Measurements from ENCODE around the gene TPSG1.
"Not testable (repeated sequence)": the region's sequence is repeated elsewhere in the genome, so short reads cannot be mapped to it uniquely, and the experiment has no call there.

The TPSG1 gene

DNA sequence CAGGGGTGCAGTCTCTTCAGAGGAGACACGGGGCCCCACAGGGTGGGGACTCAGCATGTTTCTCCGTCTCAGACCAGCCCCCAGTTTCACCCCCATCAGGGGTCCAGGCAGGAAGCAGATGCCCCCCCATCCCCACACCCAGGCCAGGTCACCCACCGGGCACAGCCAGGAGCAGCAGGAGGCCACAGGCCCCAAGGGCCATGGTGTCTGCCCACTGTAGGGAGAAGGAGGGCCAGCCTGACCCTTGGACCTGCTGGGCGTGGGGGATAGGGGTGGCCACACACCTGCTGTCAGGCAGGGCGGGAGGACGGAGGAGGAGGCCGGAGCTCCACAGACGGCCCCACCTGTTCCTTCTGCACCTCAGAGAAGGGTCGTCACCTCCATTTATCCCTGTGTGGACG lies at the start of gene TPSG1:
Gene TPSG1 (minus strand): TSS at position 218 of the 401 bp plus-strand sequence. CDS start 16 bp downstream, at position 202.
- DNase-seq (ENCODE audit: low read depth) = no peak
- no peak within 1 kb of the TSS for H3K4me3 ChIP-seq (ENCODE audit: low read length)
- TF ChIP-seq, protein P1, sequence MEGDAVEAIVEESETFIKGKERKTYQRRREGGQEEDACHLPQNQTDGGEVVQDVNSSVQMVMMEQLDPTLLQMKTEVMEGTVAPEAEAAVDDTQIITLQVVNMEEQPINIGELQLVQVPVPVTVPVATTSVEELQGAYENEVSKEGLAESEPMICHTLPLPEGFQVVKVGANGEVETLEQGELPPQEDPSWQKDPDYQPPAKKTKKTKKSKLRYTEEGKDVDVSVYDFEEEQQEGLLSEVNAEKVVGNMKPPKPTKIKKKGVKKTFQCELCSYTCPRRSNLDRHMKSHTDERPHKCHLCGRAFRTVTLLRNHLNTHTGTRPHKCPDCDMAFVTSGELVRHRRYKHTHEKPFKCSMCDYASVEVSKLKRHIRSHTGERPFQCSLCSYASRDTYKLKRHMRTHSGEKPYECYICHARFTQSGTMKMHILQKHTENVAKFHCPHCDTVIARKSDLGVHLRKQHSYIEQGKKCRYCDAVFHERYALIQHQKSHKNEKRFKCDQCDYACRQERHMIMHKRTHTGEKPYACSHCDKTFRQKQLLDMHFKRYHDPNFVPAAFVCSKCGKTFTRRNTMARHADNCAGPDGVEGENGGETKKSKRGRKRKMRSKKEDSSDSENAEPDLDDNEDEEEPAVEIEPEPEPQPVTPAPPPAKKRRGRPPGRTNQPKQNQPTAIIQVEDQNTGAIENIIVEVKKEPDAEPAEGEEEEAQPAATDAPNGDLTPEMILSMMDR (IDR thresholded peaks at IDR 0.05; ENCODE audit: insufficient read depth, low read depth, low read length, missing control alignments) = no peak

DNA sequence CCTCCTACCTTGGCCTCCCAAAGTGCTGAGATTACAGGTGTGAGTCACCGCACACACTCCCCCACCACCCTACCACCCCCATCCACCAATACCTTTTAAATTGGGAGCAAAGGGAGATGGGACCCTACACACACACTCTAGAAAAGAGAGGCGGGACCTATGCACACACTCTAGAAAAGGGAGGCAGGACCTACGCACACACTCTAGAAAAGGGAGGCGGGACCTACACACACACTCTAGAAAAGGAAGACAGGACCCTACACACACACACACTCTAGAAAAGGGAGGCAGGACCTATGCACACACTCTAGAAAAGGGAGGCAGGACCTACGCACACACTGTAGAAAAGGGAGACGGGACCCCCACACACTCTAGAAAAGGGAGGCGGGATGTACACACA lies 49.7 kb upstream of the TPSG1 start:
- TF ChIP-seq, protein P1 (IDR thresholded peaks at IDR 0.05; ENCODE audit: insufficient read depth, low read depth, low read length, missing control alignments) = no peak
- no peak for DNase-seq (ENCODE audit: low read depth)
- no peak overlapping the region for H3K4me3 ChIP-seq (ENCODE audit: low read length)

DNA sequence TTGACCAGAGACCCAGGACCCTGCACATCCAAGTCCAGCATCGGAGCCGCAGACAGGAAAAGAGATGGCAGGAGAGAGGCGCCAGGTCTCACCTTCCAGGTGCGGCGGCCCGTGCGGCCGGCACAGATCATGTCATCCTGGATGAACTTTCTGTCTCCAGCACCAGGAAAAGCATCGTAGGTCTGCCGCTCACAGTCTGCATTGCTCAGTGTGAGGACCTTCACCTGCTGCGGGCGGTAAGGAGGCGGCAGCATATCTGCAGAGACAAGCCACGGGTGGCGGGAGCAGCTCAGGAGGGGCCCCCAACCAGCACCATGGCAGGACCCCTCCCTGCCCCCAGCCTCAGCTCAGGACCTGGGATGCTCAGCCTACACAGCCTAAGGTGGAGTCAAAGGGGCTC lies 48.7 kb upstream of the TPSG1 start:
- TF ChIP-seq, protein P1 (IDR thresholded peaks at IDR 0.05; ENCODE audit: insufficient read depth, low read depth, low read length, missing control alignments) = no peak
- no peak overlapping the region for H3K4me3 ChIP-seq (ENCODE audit: low read length)
- no peak for DNase-seq (ENCODE audit: low read depth)

DNA sequence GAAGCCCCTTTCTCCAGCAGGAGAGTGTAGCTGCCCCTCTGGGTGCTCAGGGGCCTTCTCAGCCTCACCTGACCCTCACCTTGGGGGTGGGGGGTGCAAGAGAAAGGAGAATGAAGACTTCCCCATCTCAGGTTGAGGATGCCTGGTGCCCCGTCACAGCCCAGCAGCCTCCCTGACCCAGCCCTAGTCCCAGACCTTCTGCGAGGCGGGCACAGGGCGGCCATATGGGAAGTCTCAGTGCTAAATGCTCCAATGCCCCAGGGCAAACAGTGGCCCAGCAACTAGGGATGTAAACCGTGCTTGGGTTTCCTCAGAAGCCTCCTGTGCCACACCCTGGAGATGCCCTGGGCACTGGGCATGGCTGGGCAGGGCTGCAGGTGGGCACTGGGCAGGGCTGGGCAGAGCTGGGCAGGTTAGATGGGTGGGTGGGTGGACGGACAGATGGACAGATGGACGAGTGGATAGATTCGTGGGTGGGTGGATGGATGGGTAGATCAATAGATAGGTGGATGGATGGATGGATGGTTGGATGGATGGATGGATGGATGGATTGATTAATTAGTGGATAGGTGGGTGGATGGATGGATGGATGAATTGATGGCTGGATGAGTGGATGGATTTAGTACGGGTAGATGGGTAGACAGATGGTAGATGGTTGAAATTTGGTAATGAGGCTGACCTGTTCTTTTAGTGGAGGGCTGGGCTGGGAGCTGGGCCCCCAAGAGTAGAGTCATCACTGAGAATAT lies 47.6 kb upstream of the TPSG1 start:
- H3K4me3 ChIP-seq (ENCODE audit: low read length) = no peak overlapping the region
- DNase-seq (ENCODE audit: low read depth) = no peak
- TF ChIP-seq, protein P1 (IDR thresholded peaks at IDR 0.05; ENCODE audit: insufficient read depth, low read depth, low read length, missing control alignments) = no peak

DNA sequence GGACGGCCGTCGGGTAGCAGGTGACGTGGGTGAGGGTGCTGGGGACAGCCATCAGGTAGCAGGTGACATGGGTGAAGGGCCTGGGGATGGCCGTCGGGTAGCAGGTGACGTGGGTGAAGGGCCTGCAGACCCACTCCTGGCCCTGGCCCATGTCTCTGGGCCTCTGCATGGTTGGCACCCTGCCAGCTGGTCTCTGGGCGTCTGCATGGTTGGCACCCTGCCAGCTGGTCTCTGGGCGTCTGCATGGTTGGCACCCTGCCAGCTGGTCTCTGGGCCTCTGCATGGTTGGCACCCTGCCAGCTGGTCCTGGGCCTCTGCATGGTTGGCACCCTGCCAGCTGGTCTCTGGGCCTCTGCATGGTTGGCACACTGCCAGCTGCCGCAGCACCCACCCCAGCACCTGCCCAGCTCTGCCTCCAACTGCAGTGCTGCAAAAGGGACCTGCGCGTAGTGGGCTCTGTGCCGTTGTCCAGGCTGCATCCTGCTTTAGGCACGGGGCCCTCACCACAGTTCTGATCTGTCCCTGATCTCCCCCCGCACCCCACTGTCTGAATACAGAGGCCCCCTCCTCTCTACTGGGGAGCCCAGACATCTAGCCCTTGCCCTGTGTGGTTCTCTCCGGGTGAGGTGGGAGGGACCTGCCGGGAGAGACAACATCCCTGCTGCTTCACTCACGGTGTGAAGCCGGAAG lies 46.8 kb upstream of the TPSG1 start:
- not testable (repeated sequence) for DNase-seq (ENCODE audit: low read depth); H3K4me3 ChIP-seq (ENCODE audit: low read length)

DNA sequence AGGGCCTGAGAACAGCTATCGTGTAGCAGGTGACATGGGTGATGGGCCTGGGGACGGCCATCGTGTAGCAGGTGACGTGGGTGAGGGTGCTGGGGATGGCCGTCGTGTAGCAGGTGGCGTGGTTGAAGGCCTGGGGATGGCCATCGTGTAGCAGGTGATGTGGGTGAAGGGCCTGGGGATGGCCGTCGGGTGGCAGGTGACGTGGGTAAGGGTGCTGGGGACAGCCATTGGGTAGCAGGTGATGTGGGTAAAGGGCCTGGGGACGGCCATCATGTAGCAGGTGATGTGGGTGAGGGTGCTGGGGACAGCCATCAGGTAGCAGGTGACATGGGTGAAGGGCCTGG lies 46.3 kb upstream of the TPSG1 start:
- H3K4me3 ChIP-seq (ENCODE audit: low read length) = no peak overlapping the region
- TF ChIP-seq, protein P1 (IDR thresholded peaks at IDR 0.05; ENCODE audit: insufficient read depth, low read depth, low read length, missing control alignments) = no peak
- no peak for DNase-seq (ENCODE audit: low read depth)

DNA sequence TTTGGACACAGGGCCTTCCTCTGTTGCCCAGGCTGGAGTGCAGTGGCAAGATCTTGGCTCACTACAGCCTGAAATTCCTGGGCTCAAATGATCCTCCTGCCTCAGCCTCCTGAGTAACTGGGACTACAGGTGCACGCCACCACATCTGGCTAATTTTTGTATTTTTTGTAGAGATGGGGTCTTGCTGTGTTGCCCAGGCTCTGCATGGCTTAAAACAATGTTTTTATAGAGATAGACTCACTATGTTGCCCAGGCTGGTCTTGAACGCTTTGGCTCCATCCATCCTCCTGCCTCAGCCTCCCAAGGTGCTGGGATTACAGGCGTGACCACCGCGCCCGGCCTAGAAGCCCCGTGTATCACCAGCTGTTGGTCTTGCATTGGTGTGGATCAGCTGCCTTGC lies 44.4 kb upstream of the TPSG1 start:
- not testable (repeated sequence) for DNase-seq (ENCODE audit: low read depth); H3K4me3 ChIP-seq (ENCODE audit: low read length)

DNA sequence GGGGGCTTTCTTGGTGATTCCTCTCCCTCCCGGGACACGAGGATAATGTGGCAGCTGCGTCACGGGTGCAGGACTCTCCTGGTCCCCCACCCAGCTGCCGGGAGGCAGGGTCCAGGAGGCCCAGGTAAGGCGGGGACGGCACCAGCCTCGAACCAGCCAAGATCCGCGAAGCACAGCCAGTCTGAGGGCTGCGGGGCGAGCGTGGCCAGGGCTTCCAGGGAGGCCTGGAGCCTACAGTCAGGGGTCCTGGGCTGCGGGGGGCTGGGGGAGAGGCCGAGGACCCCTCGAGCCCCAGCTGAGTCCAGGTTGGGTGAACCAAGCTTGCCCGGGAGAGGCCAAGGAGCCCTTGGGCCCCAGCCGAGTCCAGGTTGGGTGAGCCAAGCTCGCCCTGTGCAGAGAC lies 40.8 kb upstream of the TPSG1 start:
- no peak for DNase-seq (ENCODE audit: low read depth)
- TF ChIP-seq, protein P1 (IDR thresholded peaks at IDR 0.05; ENCODE audit: insufficient read depth, low read depth, low read length, missing control alignments) = no peak
- no peak overlapping the region for H3K4me3 ChIP-seq (ENCODE audit: low read length)
